Adipose tissue (tissue), 3 donors: ENCODE results near the gene FGF8. TPM values are rescaled to one million over a fixed set of nuclear protein-coding genes. Genes with fewer than 3 reads are reported as not detected.

Experiments
- H3K27ac ChIP-seq: one replicate; pipeline ENCODE4 v1.5.1; 2013; ENCODE audit warnings: low read depth, low read length
- WGBS, 3 donors: extraction: QIAGEN DNeasy Blood & Tissue Kit; methylation state at CpG; one replicate each; pipeline ENCODE4 v1.1.7; 2013; 5-methylcytosine and 5-hydroxymethylcytosine counted together
- polyA plus RNA-seq, 3 donors: library from polyadenylated mRNA; stranded (reverse); fragments of 200-250 nt; gene quantifications; one replicate each; pipeline ENCODE4 v1.2.3, GENCODE V29; 2013
- donor health status: healthy with polysubstance abuse.
- donor health status: Bipolar disorder and iron deficiency.
- donor health status: healthy.

Gene FGF8
- polyA plus RNA-seq, 3 donors: 0.36 TPM; not detected in 2

GRCh38 chr10:101749047-101750016, 26.6 kb downstream of the FGF8 start:
- no peak overlapping the region for H3K27ac ChIP-seq
- 71 to 84% (median 78%) methylated on average over 19 of the region's 19 CpGs for WGBS, 3 donors

- H3K27ac ChIP-seq: no peak overlapping the region
- 77 to 89% (median 83%) methylated on average over 3 of the region's 3 CpGs for WGBS, 3 donors
Observed at GRCh38 chr10:101748496-101748895, 27.4 kb downstream of the FGF8 start.

GRCh38 chr10:101745074-101745696, 30.7 kb downstream of the FGF8 start:
- WGBS, 3 donors: 61 to 70% (median 65%) methylated on average over 9 of the region's 9 CpGs
- no peak overlapping the region for H3K27ac ChIP-seq

GRCh38 chr10:101744267-101744666, 31.6 kb downstream of the FGF8 start:
- 72 to 80% (median 78%) methylated on average over 3 of the region's 3 CpGs for WGBS, 3 donors
- H3K27ac ChIP-seq: no peak overlapping the region

- H3K27ac ChIP-seq: no peak overlapping the region
- 48 to 50% (median 50%) methylated on average over 2 of the region's 2 CpGs for WGBS, 3 donors
Observed at GRCh38 chr10:101741938-101742337, 34.0 kb downstream of the FGF8 start.

- WGBS, 3 donors: 66 to 88% (median 72%) methylated on average over 3 of the region's 3 CpGs
- no peak overlapping the region for H3K27ac ChIP-seq
Observed at GRCh38 chr10:101736666-101737065, 39.2 kb downstream of the FGF8 start.

GRCh38 chr10:101732096-101732495, 43.8 kb downstream of the FGF8 start:
- WGBS, 3 donors: 56 to 67% (median 57%) methylated on average over 1 of the region's 1 CpG

GRCh38 chr10:101726115-101726387, 49.9 kb downstream of the FGF8 start:
- WGBS, 3 donors: 71 to 79% (median 76%) methylated on average over 2 of the region's 2 CpGs
- no peak overlapping the region for H3K27ac ChIP-seq

More at GRCh38 chr10:101732096-101732495, 43.8 kb downstream of the FGF8 start:
- H3K27ac ChIP-seq: no peak overlapping the region

GRCh38 chr10:101725296-101726114, 50.4 kb downstream of the FGF8 start:
- no peak overlapping the region for H3K27ac ChIP-seq
- 63 to 79% (median 66%) methylated on average over 8 of the region's 8 CpGs for WGBS, 3 donors

- no peak overlapping the region for H3K27ac ChIP-seq
- 91 to 95% (median 93%) methylated on average over 2 of the region's 2 CpGs for WGBS, 3 donors
Observed at GRCh38 chr10:101724446-101724845, 51.5 kb downstream of the FGF8 start.

- WGBS, 3 donors: 95 to 98% (median 97%) methylated on average over 3 of the region's 3 CpGs
- H3K27ac ChIP-seq: no peak overlapping the region
Observed at GRCh38 chr10:101723176-101723575, 52.7 kb downstream of the FGF8 start.

- H3K27ac ChIP-seq: no peak overlapping the region
- WGBS, 3 donors: 78 to 95% (median 79%) methylated on average over 2 of the region's 2 CpGs
Observed at GRCh38 chr10:101721806-101722205, 54.1 kb downstream of the FGF8 start.

- WGBS, 3 donors: 88 to 94% (median 92%) methylated on average over 6 of the region's 6 CpGs
Observed at GRCh38 chr10:101720606-101721230, 55.2 kb downstream of the FGF8 start.

More at GRCh38 chr10:101720606-101721230, 55.2 kb downstream of the FGF8 start:
- no peak overlapping the region for H3K27ac ChIP-seq

Other genes starting within 250 kb of the FGF8 start
- gene POLL, start 187.9 kb downstream of the FGF8 start, polyA plus RNA-seq: 10 to 100 TPM; 18.2 to 32.2 (median 20.9) TPM
- 10 to 100 TPM; 12.4 to 31.7 (median 12.7) TPM for gene DPCD, start 187.8 kb downstream of the FGF8 start, polyA plus RNA-seq
- 10 to 100 TPM; 31.1 to 50.8 (median 34.0) TPM for gene FBXW4, start 80.9 kb downstream of the FGF8 start, polyA plus RNA-seq
- 10 to 100 TPM; 18.1 to 38.1 (median 26.5) TPM for gene NPM3, start 7.3 kb upstream of the FGF8 start, polyA plus RNA-seq
- 10 to 100 TPM; 24.6 to 47.9 (median 47.6) TPM for gene OGA, start 42.3 kb upstream of the FGF8 start, polyA plus RNA-seq
- 100 to 1,000 TPM in 1 of 3 donors, 10 to 100 TPM in 2; 12.0 to 219 (median 42.7) TPM for gene KCNIP2, start 67.7 kb upstream of the FGF8 start, polyA plus RNA-seq